ENCODE measurements around the gene YY2. TPM values are rescaled to one million over a fixed set of nuclear protein-coding genes. Genes with fewer than 3 reads are reported as not detected.

Gene YY2
- total and polyA plus RNA-seq, 2 of the 8 experiments (the other 6 are each of a cell fraction or from before 2014, with no cell fraction given), result 0.60 to 1.5 TPM

- TF ChIP-seq KDM4A (IDR thresholded peaks at IDR 0.05; ENCODE audit: low read depth, low read length, severe bottlenecking) (no peak), CHD7 (IDR thresholded peaks at IDR 0.05; ENCODE audit: insufficient replicate concordance, low read length) (no peak)
Observed at GRCh38 chrX:21883258-21883657, 27.5 kb downstream of the YY2 start (continued).
